ENCODE measurements around the gene C2CD2L. TPM values are rescaled to one million over a fixed set of nuclear protein-coding genes. Genes with fewer than 3 reads are reported as not detected.

Gene C2CD2L
- polyA plus RNA-seq, 2 of the 4 experiments (the other 2 are of a cell fraction): 2.4 to 4.8 TPM

- no peak overlapping the region for H3K27ac ChIP-seq
- ATAC-seq (no peak), DNase-seq (ENCODE audit: low read depth in 1 of 2, low spot score in 1 of 2) (no peak), FAIRE-seq (no peak)
- H3K4me3 ChIP-seq: no peak overlapping the region
- H3K4me1 ChIP-seq: peaks cover 2% of the 10 kb centered on the region; the same call in 2 of the 3 replicates
- TF ChIP-seq HES2 (IDR thresholded peaks at IDR 0.05) (no peak), NR3C1 (IDR thresholded peaks at IDR 0.05) (no peak)
- 94% methylated on average over 5 of the region's 9 CpGs for WGBS (ENCODE audit: missing lambda C conversion rate)
- ChIA-PET CTCF (no interaction called here), POLR2A (no interaction called here)
- no peaks in the 10 kb centered on the region for H3K9me3 ChIP-seq
- H3K4me2 ChIP-seq: no peak overlapping the region
Observed at GRCh38 chr11:119113716-119114115, 6.6 kb downstream of the C2CD2L start.

GRCh38 chr11:119114351-119114750, 7.2 kb downstream of the C2CD2L start:
- H3K4me3 ChIP-seq: no peak overlapping the region
- H3K4me1 ChIP-seq: no peaks in the 10 kb centered on the region
- H3K4me2 ChIP-seq: no peak overlapping the region
- 85% methylated on average over 5 of the region's 5 CpGs for WGBS (ENCODE audit: missing lambda C conversion rate)
- no peak for FAIRE-seq
- no peak overlapping the region for H3K27ac ChIP-seq
- ATAC-seq: no peak
- POLR2A ChIA-PET: no interaction called here
- CTCF ChIA-PET: no interaction called here
- no peak for TF ChIP-seq CHD2 (IDR thresholded peaks at IDR 0.05; ENCODE audit: low read length, partially characterized antibody)
- no peak for TF ChIP-seq MAX (IDR thresholded peaks at IDR 0.05)
- TF ChIP-seq ELK1 (IDR thresholded peaks at IDR 0.05; ENCODE audit: low read depth, low read length): no peak
- TF ChIP-seq SREBF2 (IDR thresholded peaks at IDR 0.05): no peak
- DNase-seq (ENCODE audit: low read depth in 1 of 2, low spot score in 1 of 2): no peak
- no peaks in the 10 kb centered on the region for H3K9me3 ChIP-seq

GRCh38 chr11:119115484-119116234, 8.5 kb downstream of the C2CD2L start:
- Histone ChIP-seq H3K4me2 (no peak overlapping the region), H3K4me1 (0 out of 3 replicates have a peak, but pooled peaks cover 4% of the 10 kb centered on the region), H3K4me3 (no peak overlapping the region), H3K9me3 (no peaks in the 10 kb centered on the region), H3K27ac (no peak overlapping the region)
- WGBS (ENCODE audit: missing lambda C conversion rate): 85% methylated on average over 23 of the region's 24 CpGs
- ChIA-PET POLR2A (no interaction called here), CTCF (interaction anchor here (0.9 to 1.5 kb wide), 2 partner anchors 9 to 30 kb away, joined by 3 to 4 read pairs; partner anchors contain the start of gene C2CD2L)
- ATAC-seq (no peak), FAIRE-seq (no peak), DNase-seq (ENCODE audit: low read depth in 1 of 2, low spot score in 1 of 2) (no peak)
- no peak for TF ChIP-seq RNF2 (IDR thresholded peaks at IDR 0.05; ENCODE audit: borderline replicate concordance, low read depth)
- TF ChIP-seq HOXB13 (CRISPR knock-in tag; IDR thresholded peaks at IDR 0.05; ENCODE audit: low read depth): no peak
- TF ChIP-seq POLR2AphosphoS2 (conservative IDR thresholded peaks at IDR 0.05; ENCODE audit: low read length): no peak
- no peak for TF ChIP-seq CTCF (IDR thresholded peaks at IDR 0.05)
- no peak for TF ChIP-seq CHD4 (IDR thresholded peaks at IDR 0.05; ENCODE audit: borderline replicate concordance)
- TF ChIP-seq HOXB5 (CRISPR knock-in tag; IDR thresholded peaks at IDR 0.05): no peak
- no peak for TF ChIP-seq CBX8 (IDR thresholded peaks at IDR 0.05)
- TF ChIP-seq JUN (IDR thresholded peaks at IDR 0.05): no peak

GRCh38 chr11:119116235-119116594, 9.1 kb downstream of the C2CD2L start:
- ChIA-PET POLR2A (no interaction called here), CTCF (interaction anchor here (0.9 to 1.5 kb wide), 2 partner anchors 10 to 29 kb away, joined by 3 to 4 read pairs; partner anchors contain the start of gene C2CD2L)
- no peak for TF ChIP-seq HDAC2 (IDR thresholded peaks at IDR 0.05)
- no peak for TF ChIP-seq ZNF302 (CRISPR knock-in tag; IDR thresholded peaks at IDR 0.05)
- Histone ChIP-seq H3K27ac (no peak overlapping the region), H3K4me2 (no peak overlapping the region), H3K9me3 (no peaks in the 10 kb centered on the region), H3K4me3 (no peak overlapping the region), H3K4me1 (0 out of 3 replicates have a peak, but pooled peaks cover 4% of the 10 kb centered on the region)
- DNase-seq (ENCODE audit: low read depth in 1 of 2, low spot score in 1 of 2) (no peak), ATAC-seq (no peak), FAIRE-seq (no peak)
- 89% methylated on average over 10 of the region's 10 CpGs for WGBS (ENCODE audit: missing lambda C conversion rate)

All from A549 (cell line).